ENCODE data around the gene LINC01488. TPM values are rescaled to one million over a fixed set of nuclear protein-coding genes. Genes with fewer than 3 reads are reported as not detected.

The LINC01488 gene
- total RNA-seq, 1 donor = not detected

GRCh38 chr11:69501891-69502860, 20.7 kb downstream of the LINC01488 start:
- no peak for DNase-seq (ENCODE audit: low read depth in 2 of 3, low spot score in 2 of 3)

GRCh38 chr11:69504127-69504526, 22.7 kb downstream of the LINC01488 start:
- DNase-seq (ENCODE audit: low read depth in 2 of 3, low spot score in 2 of 3) = no peak

- no peak for DNase-seq (ENCODE audit: low read depth in 2 of 3, low spot score in 2 of 3)
These were observed 23.3 kb downstream of the LINC01488 start for GRCh38 chr11:69504576-69505335.

GRCh38 chr11:69508974-69509373, 27.5 kb downstream of the LINC01488 start:
- peak in 2 of 3 donors; percentile 7 to 9 for DNase-seq (ENCODE audit: low read depth in 2 of 3, low spot score in 2 of 3)

GRCh38 chr11:69509381-69509780, 27.9 kb downstream of the LINC01488 start:
- no peak for DNase-seq (ENCODE audit: low read depth in 2 of 3, low spot score in 2 of 3)

GRCh38 chr11:69509846-69510390, 28.5 kb downstream of the LINC01488 start:
- DNase-seq (ENCODE audit: low read depth in 2 of 3, low spot score in 2 of 3) = no peak

GRCh38 chr11:69510471-69511357, 29.3 kb downstream of the LINC01488 start:
- no peak for DNase-seq (ENCODE audit: low read depth in 2 of 3, low spot score in 2 of 3)

GRCh38 chr11:69511358-69512055, 30.0 kb downstream of the LINC01488 start:
- DNase-seq (ENCODE audit: low read depth in 2 of 3, low spot score in 2 of 3) = no peak

GRCh38 chr11:69512136-69512535, 30.7 kb downstream of the LINC01488 start:
- no peak for DNase-seq (ENCODE audit: low read depth in 2 of 3, low spot score in 2 of 3)

- no peak for DNase-seq (ENCODE audit: low read depth in 2 of 3, low spot score in 2 of 3)
These were observed 31.3 kb downstream of the LINC01488 start for GRCh38 chr11:69512790-69513189.

GRCh38 chr11:69513196-69513595, 31.7 kb downstream of the LINC01488 start:
- no peak for DNase-seq (ENCODE audit: low read depth in 2 of 3, low spot score in 2 of 3)

- DNase-seq (ENCODE audit: low read depth in 2 of 3, low spot score in 2 of 3) = no peak
These were observed 32.3 kb downstream of the LINC01488 start for GRCh38 chr11:69513663-69514224.

GRCh38 chr11:69514771-69515170, 33.3 kb downstream of the LINC01488 start:
- no peak for DNase-seq (ENCODE audit: low read depth in 2 of 3, low spot score in 2 of 3)

- peak in 1 of 3 donors; percentile 30 for DNase-seq (ENCODE audit: low read depth in 2 of 3, low spot score in 2 of 3)
These were observed 34.1 kb downstream of the LINC01488 start for GRCh38 chr11:69515271-69516245.

GRCh38 chr11:69516526-69516925, 35.1 kb downstream of the LINC01488 start:
- DNase-seq (ENCODE audit: low read depth in 2 of 3, low spot score in 2 of 3) = no peak

- DNase-seq (ENCODE audit: low read depth in 2 of 3, low spot score in 2 of 3) = no peak
These were observed 36.9 kb downstream of the LINC01488 start for GRCh38 chr11:69518081-69518950.

Measured in hematopoietic multipotent progenitor cell (in vitro differentiated cells).